WTC11 (cell line): ENCODE results near the gene ETF1. TPM values are rescaled to one million over a fixed set of nuclear protein-coding genes. Genes with fewer than 3 reads are reported as not detected.
A peak's percentile ranks its signal among the peaks of the same experiment; 100 is the strongest.

Source experiments
- ATAC-seq: fragments of 200-7000 bp; cut with Tn5 transposase; 2 replicates; pipeline ENCODE4 v1.10.0; 2021; ENCODE audit warnings: mild to moderate bottlenecking, moderate library complexity
- CTCF ChIA-PET: fragments of 300-600 bp; sonication (Branson Sonifier 250); formaldehyde crosslinking; loops from one replicate; lab custom pipeline; 2021; ENCODE audit warnings: antibody characterized with exemption; lab: Charles Lee
- POLR2A ChIA-PET: fragments of 350-600 bp; sonication (Branson Sonifier 250); formaldehyde crosslinking; loops from one replicate; lab custom pipeline; 2021; ENCODE audit warnings: antibody characterized with exemption; lab: Charles Lee
- DNase-seq: peaks from one replicate; pipeline ENCODE4 v3.0.0; 2021; ENCODE audit warnings: low spot score
- H3K27ac Mint-ChIP-seq: 2 replicates; pipeline ENCODE4 v1.8.0; 2021; ENCODE audit warnings: mixed read lengths
- H3K27me3 Mint-ChIP-seq: 2 replicates; pipeline ENCODE4 v1.8.0; 2021; ENCODE audit warnings: low read depth, mild to moderate bottlenecking, moderate library complexity, mixed read lengths
- H3K36me3 Mint-ChIP-seq: 2 replicates; pipeline ENCODE4 v1.8.0; 2021; ENCODE audit warnings: mixed read lengths
- H3K4me1 Mint-ChIP-seq: 2 replicates; pipeline ENCODE4 v1.8.0; 2022; ENCODE audit warnings: mixed read lengths
- H3K4me3 Mint-ChIP-seq: 2 replicates; pipeline ENCODE4 v1.8.0; 2021; ENCODE audit warnings: mild to moderate bottlenecking, moderate library complexity, mixed read lengths
- H3K9me3 Mint-ChIP-seq: 2 replicates; pipeline ENCODE4 v1.8.0; 2021; ENCODE audit warnings: mixed read lengths
- ATF2 ChIP-seq: sonication (generic); formaldehyde crosslinking; IDR thresholded peaks from 2 replicates; pipeline ENCODE4 v1.8.1; 2022; ENCODE audit warnings: low read depth, missing genetic modification reagents, borderline replicate concordance
- CBFB ChIP-seq: sonication (generic); formaldehyde crosslinking; IDR thresholded peaks from 2 replicates; pipeline ENCODE4 v1.8.1; 2022; ENCODE audit warnings: mild to moderate bottlenecking, low read depth, missing genetic modification reagents
- CDX4 ChIP-seq: fragments of 250-450 bp; sonication (Bioruptor Pico); IDR thresholded peaks from 2 replicates; pipeline ENCODE4 v1.9.0; 2021; ENCODE audit warnings: moderate library complexity, mild to moderate bottlenecking, inconsistent platforms, borderline replicate concordance
- EMX1 ChIP-seq: fragments of 250-450 bp; sonication (Bioruptor Pico); IDR thresholded peaks from 2 replicates; pipeline ENCODE4 v1.8.0; 2021; ENCODE audit warnings: mild to moderate bottlenecking
- GRHL2 ChIP-seq: fragments of 250-450 bp; sonication (Bioruptor Pico); IDR thresholded peaks from 2 replicates; pipeline ENCODE4 v1.8.0; 2022; ENCODE audit warnings: mild to moderate bottlenecking, moderate library complexity; ENCODE audit not compliant: insufficient replicate concordance, severe bottlenecking
- HMGXB4 ChIP-seq: sonication (generic); formaldehyde crosslinking; IDR thresholded peaks from 2 replicates; pipeline ENCODE4 v1.8.1; 2023; ENCODE audit warnings: mild to moderate bottlenecking, moderate library complexity, missing genetic modification reagents
- NR1H2 ChIP-seq: sonication (generic); formaldehyde crosslinking; IDR thresholded peaks from 2 replicates; pipeline ENCODE4 v1.9.0; 2021; ENCODE audit warnings: mild to moderate bottlenecking, moderate library complexity, missing genetic modification reagents
- OVOL2 ChIP-seq: fragments of 250-450 bp; sonication (Bioruptor Pico); IDR thresholded peaks from 2 replicates; pipeline ENCODE4 v1.9.0; 2021; ENCODE audit warnings: mild to moderate bottlenecking, borderline replicate concordance
- PRRX2 ChIP-seq: fragments of 250-450 bp; sonication (Bioruptor Pico); IDR thresholded peaks from 2 replicates; pipeline ENCODE4 v1.8.0; 2021; ENCODE audit warnings: mild to moderate bottlenecking
- RORB ChIP-seq: fragments of 250-450 bp; sonication (Bioruptor Pico); IDR thresholded peaks from 2 replicates; pipeline ENCODE4 v1.9.0; 2021; ENCODE audit warnings: mild to moderate bottlenecking
- USF2 ChIP-seq: sonication (generic); formaldehyde crosslinking; IDR thresholded peaks from 2 replicates; pipeline ENCODE4 v1.8.1; 2023; ENCODE audit warnings: mild to moderate bottlenecking, missing genetic modification reagents, moderate library complexity
- ZBTB21 ChIP-seq: sonication (generic); formaldehyde crosslinking; IDR thresholded peaks from 2 replicates; pipeline ENCODE4 v1.8.1; 2023; ENCODE audit warnings: mild to moderate bottlenecking, missing genetic modification reagents, borderline replicate concordance
- ZNF232 ChIP-seq: sonication (generic); formaldehyde crosslinking; IDR thresholded peaks from 2 replicates; pipeline ENCODE4 v1.8.0; 2022; ENCODE audit warnings: mild to moderate bottlenecking, missing genetic modification reagents
- ZNF396 ChIP-seq: fragments of 250-450 bp; sonication (Bioruptor Pico); IDR thresholded peaks from 2 replicates; pipeline ENCODE4 v1.8.0; 2021; ENCODE audit warnings: mild to moderate bottlenecking, moderate library complexity, borderline replicate concordance
- total RNA-seq: library from RNA; stranded (reverse); gene quantifications from 3 replicates; pipeline ENCODE4 v1.2.3, GENCODE V29; 2021
- TF ChIP-seq, protein P1 (sequence below): sonication (generic); formaldehyde crosslinking; IDR thresholded peaks from 2 replicates; pipeline ENCODE4 v1.8.0; 2022; ENCODE audit warnings: mild to moderate bottlenecking, missing genetic modification reagents
- TF ChIP-seq, protein P2 (sequence below): fragments of 250-450 bp; sonication (Bioruptor Pico); conservative IDR thresholded peaks from 2 replicates; pipeline ENCODE4 v1.9.0; 2021; ENCODE audit warnings: mild to moderate bottlenecking
- TF ChIP-seq, protein P3 (sequence below): sonication (generic); formaldehyde crosslinking; IDR thresholded peaks from 2 replicates; pipeline ENCODE4 v1.8.1; 2022; ENCODE audit warnings: missing genetic modification reagents, borderline replicate concordance

Gene ETF1
- total RNA-seq, 1 experiment from 2014 or later = 137 TPM

DNA sequence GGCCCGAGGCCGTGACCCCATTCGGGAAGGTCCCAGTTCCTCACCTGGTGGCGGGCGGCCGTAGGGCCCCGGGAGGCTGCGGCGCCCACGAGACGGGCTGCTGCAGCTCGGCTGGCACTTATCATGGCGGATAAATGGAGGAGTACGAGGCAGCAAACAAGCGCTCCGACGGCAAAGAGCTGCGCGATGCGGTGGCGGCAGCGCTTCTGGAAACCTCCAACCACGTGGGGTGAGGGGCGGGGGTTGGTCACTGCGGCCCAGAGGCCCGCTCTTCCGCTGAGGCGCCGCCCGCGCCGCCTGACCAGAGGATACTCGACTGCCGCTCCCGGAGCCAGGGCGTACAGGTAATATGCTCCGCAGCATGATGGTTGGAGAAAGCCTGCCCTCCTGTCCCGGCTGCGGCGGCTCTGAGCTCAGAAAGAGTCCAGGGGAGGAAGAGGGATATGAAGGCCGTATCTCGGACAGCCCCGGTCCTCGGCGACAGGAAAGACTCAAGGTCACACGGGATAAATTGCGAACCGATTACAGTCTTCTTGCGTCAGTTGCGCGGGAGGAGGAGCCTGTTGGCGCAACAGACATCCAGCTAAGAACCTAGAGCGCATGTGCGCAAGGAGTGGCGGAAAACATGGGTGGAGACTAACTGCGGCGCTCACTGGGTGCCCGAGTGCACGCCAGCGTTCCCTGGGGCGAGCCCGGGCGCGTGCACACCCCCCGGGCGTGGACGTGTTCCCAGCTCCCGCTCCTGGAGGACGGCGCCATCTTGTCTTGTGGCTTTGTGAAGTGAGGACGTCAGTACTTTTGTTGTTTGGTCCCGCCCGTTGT lies 32.4 kb upstream of the ETF1 start, which contains the start of gene HSPA9 (continued):
- TF ChIP-seq ATF2 (CRISPR knock-in tag) = 0 out of 2 replicates have a peak, but pooled peaks have one; percentile 4
- 0 out of 2 replicates have a peak, but pooled peaks have one; percentile 47 for TF ChIP-seq RORB (CRISPR knock-in tag)
- no peak for TF ChIP-seq GRHL2 (CRISPR knock-in tag)
- TF ChIP-seq, protein P1, sequence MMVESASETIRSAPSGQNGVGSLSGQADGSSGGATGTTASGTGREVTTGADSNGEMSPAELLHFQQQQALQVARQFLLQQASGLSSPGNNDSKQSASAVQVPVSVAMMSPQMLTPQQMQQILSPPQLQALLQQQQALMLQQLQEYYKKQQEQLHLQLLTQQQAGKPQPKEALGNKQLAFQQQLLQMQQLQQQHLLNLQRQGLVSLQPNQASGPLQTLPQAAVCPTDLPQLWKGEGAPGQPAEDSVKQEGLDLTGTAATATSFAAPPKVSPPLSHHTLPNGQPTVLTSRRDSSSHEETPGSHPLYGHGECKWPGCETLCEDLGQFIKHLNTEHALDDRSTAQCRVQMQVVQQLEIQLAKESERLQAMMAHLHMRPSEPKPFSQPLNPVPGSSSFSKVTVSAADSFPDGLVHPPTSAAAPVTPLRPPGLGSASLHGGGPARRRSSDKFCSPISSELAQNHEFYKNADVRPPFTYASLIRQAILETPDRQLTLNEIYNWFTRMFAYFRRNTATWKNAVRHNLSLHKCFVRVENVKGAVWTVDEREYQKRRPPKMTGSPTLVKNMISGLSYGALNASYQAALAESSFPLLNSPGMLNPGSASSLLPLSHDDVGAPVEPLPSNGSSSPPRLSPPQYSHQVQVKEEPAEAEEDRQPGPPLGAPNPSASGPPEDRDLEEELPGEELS (CRISPR knock-in tag) = peak; percentile 79
- no peak; the same call in 1 of the 2 replicates for TF ChIP-seq CBFB
- TF ChIP-seq USF2 (CRISPR knock-in tag) = peak; percentile 89
- peak; percentile 90; the same call in 1 of the 2 replicates for TF ChIP-seq HMGXB4 (CRISPR knock-in tag)
- TF ChIP-seq CDX4 (CRISPR knock-in tag) = no peak
- no peak for TF ChIP-seq ZBTB21 (CRISPR knock-in tag)
- TF ChIP-seq OVOL2 (CRISPR knock-in tag) = no peak
- TF ChIP-seq, protein P2, sequence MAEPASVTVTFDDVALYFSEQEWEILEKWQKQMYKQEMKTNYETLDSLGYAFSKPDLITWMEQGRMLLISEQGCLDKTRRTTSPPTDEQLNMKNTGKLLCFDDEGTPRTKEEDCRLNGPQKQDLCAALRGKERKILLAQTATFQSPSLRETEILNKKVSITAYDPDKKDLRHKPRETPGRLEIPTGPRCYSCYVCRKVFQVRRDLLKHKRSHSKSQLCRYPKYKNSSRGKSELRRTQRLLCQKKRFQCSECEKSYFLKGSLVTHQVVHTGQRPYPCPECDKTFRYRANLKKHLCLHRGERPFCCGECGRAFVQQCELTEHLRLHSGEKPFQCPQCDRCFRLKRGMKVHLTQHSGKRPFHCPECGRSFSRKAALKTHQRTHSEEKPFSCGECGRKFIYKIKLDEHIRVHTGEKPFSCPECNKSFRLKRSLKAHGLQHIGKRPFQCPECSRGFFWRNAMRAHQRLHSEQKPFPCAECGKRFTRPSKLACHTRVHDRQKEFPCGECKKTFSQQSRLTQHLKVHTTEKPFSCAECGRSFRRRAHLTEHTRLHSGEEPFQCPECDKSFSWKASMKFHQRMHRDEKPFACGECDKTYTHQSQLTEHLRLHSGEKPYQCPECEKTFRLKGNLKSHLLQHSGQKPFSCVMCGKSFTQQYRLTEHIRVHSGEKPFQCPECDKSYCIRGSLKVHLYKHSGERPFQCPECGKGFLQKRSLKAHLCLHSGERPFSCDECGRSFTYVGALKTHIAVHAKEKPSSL = no peak
- TF ChIP-seq ZNF232 (CRISPR knock-in tag) = no peak
- peak; percentile 11; the same call in 1 of the 2 replicates for TF ChIP-seq EMX1 (CRISPR knock-in tag)

DNA sequence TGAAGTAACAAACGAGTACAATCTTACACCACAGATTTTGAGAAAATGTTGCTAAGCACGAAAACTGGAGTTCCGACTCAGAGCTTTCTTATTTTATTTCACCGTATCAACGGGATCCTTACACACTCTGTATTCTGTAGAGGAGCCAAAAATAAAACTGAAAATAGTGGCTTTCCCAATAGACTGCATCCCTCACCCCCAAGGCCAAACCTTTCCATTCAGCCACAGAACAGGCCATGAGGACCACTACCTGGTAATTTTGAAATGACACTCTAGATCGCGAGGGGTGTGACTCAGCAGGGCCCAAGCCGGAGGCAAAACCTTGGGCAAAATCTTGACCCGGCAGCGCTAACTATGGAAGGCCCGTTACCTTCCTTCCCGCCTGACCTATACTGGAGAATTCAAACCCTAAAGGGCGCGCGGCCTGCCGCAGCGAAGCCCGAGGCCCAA lies 31.7 kb upstream of the ETF1 start:
- ATAC-seq = no peak
- Mint-ChIP-seq H3K27me3 (no peaks in the 10 kb centered on the region; the same call in 1 of the 2 replicates), H3K4me3 (peak overlapping the region; percentile 97), H3K9me3 (no peaks in the 10 kb centered on the region), H3K36me3 (peaks cover 51% of the 10 kb centered on the region), H3K27ac (peak overlapping the region; percentile 100), H3K4me1 (peaks cover 10% of the 10 kb centered on the region)
- no peak for DNase-seq
- POLR2A ChIA-PET = interaction anchor here (0.7 to 2.1 kb wide), 9 partner anchors 20 to 766 kb away, joined by 3 to 20 read pairs (median 6); partner anchors contain the start of genes CTNNA1 and ETF1
- TF ChIP-seq PRRX2 (CRISPR knock-in tag) = no peak
- no peak for TF ChIP-seq RORB (CRISPR knock-in tag)
- TF ChIP-seq ATF2 (CRISPR knock-in tag) = 0 out of 2 replicates have a peak, but pooled peaks have one; percentile 50
- no peak for TF ChIP-seq NR1H2 (CRISPR knock-in tag)
- TF ChIP-seq, protein P3, sequence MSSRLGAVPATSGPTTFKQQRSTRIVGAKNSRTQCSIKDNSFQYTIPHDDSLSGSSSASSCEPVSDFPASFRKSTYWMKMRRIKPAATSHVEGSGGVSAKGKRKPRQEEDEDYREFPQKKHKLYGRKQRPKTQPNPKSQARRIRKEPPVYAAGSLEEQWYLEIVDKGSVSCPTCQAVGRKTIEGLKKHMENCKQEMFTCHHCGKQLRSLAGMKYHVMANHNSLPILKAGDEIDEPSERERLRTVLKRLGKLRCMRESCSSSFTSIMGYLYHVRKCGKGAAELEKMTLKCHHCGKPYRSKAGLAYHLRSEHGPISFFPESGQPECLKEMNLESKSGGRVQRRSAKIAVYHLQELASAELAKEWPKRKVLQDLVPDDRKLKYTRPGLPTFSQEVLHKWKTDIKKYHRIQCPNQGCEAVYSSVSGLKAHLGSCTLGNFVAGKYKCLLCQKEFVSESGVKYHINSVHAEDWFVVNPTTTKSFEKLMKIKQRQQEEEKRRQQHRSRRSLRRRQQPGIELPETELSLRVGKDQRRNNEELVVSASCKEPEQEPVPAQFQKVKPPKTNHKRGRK (CRISPR knock-in tag) = no peak
- no peak for TF ChIP-seq ZNF396 (CRISPR knock-in tag)
- CTCF ChIA-PET = interaction anchor here (1.1 to 2.0 kb wide), 4 partner anchors 27 to 223 kb away, joined by 4 to 16 read pairs (median 8); partner anchors contain the start of gene ETF1
